Measurements from ENCODE around the gene GARNL3.

DNA sequence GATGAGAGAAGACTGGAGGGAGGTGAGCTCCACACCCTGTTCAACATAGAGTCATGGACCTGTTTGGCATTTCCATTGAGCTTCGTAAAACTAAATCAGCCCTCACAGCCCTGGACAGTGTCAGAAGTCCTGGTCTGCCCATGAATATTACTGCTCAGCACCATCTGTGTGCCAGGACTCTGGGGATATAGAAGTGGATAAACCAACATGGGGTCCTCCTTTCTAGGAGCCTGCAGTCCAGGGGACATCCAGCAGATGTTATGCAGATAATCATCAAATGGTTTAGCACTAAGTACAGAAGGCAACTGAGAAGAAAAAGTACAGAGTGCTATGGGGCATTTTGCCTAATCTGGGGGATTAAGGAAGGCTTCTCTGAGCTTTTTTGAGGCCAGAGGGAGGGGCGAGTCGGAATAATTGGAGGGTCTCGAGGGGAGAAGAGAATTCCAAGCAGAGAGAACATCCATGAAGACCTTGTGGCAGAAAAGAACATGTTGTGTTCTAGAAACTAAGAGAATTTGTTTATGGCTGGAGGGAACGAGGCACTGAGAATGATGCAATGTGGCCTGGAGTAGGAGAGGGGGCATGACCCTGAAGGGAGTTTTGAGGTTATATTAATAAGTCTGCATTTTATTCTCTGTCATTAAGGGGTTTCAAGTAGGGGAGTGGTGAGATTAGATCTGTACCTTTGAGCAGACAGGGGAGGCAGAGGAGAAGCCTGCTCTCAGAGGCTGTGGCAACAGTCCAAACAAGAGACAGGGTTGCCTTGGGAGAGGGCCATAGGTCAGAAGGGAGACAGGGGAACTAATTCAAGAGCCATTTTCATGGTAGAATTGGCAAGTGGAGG lies 68.9 kb downstream of the GARNL3 start:
- TF ChIP-seq SIN3A (IDR thresholded peaks at IDR 0.05; ENCODE audit: borderline replicate concordance, insufficient read depth, low read length), result no peak
- TF ChIP-seq, protein P1, sequence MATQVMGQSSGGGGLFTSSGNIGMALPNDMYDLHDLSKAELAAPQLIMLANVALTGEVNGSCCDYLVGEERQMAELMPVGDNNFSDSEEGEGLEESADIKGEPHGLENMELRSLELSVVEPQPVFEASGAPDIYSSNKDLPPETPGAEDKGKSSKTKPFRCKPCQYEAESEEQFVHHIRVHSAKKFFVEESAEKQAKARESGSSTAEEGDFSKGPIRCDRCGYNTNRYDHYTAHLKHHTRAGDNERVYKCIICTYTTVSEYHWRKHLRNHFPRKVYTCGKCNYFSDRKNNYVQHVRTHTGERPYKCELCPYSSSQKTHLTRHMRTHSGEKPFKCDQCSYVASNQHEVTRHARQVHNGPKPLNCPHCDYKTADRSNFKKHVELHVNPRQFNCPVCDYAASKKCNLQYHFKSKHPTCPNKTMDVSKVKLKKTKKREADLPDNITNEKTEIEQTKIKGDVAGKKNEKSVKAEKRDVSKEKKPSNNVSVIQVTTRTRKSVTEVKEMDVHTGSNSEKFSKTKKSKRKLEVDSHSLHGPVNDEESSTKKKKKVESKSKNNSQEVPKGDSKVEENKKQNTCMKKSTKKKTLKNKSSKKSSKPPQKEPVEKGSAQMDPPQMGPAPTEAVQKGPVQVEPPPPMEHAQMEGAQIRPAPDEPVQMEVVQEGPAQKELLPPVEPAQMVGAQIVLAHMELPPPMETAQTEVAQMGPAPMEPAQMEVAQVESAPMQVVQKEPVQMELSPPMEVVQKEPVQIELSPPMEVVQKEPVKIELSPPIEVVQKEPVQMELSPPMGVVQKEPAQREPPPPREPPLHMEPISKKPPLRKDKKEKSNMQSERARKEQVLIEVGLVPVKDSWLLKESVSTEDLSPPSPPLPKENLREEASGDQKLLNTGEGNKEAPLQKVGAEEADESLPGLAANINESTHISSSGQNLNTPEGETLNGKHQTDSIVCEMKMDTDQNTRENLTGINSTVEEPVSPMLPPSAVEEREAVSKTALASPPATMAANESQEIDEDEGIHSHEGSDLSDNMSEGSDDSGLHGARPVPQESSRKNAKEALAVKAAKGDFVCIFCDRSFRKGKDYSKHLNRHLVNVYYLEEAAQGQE (IDR thresholded peaks at IDR 0.05; ENCODE audit: insufficient read depth in 1 of 2, low read depth in 2 of 2, low read length in 2 of 2), result no peak
- TF ChIP-seq TAF1 (IDR thresholded peaks at IDR 0.05; ENCODE audit: borderline replicate concordance, insufficient read depth, low read length), result no peak
- TF ChIP-seq POLR2AphosphoS5 (IDR thresholded peaks at IDR 0.05; ENCODE audit: low read depth, low read length), result no peak

All from PFSK-1 (cell line).